ENCODE data around the gene RNF217. TPM values are rescaled to one million over a fixed set of nuclear protein-coding genes. Genes with fewer than 3 reads are reported as not detected.
A peak's percentile ranks its signal among the peaks of the same experiment; 100 is the strongest.

The RNF217 gene
- total and polyA plus RNA-seq, 3 experiments from 2014 or later: 0.13 TPM; not detected in 2

DNA sequence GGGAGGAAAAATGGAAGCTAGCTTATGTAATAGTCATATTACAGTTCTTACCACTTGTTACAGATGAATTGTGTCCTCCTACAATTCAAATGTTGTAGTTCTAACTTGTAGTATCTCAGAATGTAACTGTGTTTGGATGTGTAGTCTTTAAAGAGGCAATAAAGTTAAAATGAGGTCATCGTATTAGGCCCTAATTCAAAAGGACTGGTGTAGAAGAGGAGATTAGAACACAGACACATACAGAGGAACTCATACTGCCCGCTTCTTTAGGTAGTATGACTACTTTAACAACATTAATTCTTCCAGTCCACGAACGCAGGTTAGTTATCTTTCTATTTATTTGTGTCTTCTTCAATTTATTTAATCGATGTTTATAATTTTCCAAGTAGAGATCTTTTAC, 144.8 kb downstream of the RNF217 start:
- Mint-ChIP-seq H3K36me3 (peaks cover 0 to 8% (median 0%) of the 10 kb centered on the region in 3 donors), H3K9me3 (peaks cover 21 to 33% (median 31%) of the 10 kb centered on the region in 5 donors), H3K27ac (no peak overlapping the region), H3K27me3 (peaks cover 0 to 2% of the 10 kb centered on the region in 2 donors), H3K4me1 (no peaks in the 10 kb centered on the region), H3K4me3 (no peak overlapping the region)
- Histone ChIP-seq H3K4me3 (ENCODE audit: low read length) (no peak overlapping the region), H3K9me3 (ENCODE audit: low read length) (peaks cover 15% of the 10 kb centered on the region), H3K4me1 (ENCODE audit: insufficient read depth, low read length) (no peaks in the 10 kb centered on the region), H3K27ac (ENCODE audit: low read depth, low read length) (no peak overlapping the region), H3K36me3 (ENCODE audit: insufficient read depth, low read length) (no peaks in the 10 kb centered on the region), H3K27me3 (ENCODE audit: insufficient read depth, low read length, poor library complexity, severe bottlenecking) (no peaks in the 10 kb centered on the region)
- DNase-seq: no peak
- ChIA-PET POLR2A (no interaction called here), CTCF (no interaction called here)

GRCh38 chr6:125107896-125108295, 145.7 kb downstream of the RNF217 start:
- Mint-ChIP-seq H3K9me3 (peaks cover 27 to 39% (median 36%) of the 10 kb centered on the region in 5 donors), H3K36me3 (peaks cover 0 to 8% (median 0%) of the 10 kb centered on the region in 3 donors), H3K27ac (no peak overlapping the region), H3K27me3 (peaks cover 0 to 2% of the 10 kb centered on the region in 2 donors), H3K4me3 (no peak overlapping the region), H3K4me1 (no peaks in the 10 kb centered on the region)
- Histone ChIP-seq H3K36me3 (ENCODE audit: insufficient read depth, low read length) (no peaks in the 10 kb centered on the region), H3K27me3 (ENCODE audit: insufficient read depth, low read length, poor library complexity, severe bottlenecking) (no peaks in the 10 kb centered on the region), H3K27ac (ENCODE audit: low read depth, low read length) (no peak overlapping the region), H3K4me1 (ENCODE audit: insufficient read depth, low read length) (no peaks in the 10 kb centered on the region), H3K4me3 (ENCODE audit: low read length) (no peak overlapping the region), H3K9me3 (ENCODE audit: low read length) (peaks cover 15% of the 10 kb centered on the region)
- DNase-seq: no peak
- ChIA-PET CTCF (no interaction called here), POLR2A (no interaction called here)

DNA sequence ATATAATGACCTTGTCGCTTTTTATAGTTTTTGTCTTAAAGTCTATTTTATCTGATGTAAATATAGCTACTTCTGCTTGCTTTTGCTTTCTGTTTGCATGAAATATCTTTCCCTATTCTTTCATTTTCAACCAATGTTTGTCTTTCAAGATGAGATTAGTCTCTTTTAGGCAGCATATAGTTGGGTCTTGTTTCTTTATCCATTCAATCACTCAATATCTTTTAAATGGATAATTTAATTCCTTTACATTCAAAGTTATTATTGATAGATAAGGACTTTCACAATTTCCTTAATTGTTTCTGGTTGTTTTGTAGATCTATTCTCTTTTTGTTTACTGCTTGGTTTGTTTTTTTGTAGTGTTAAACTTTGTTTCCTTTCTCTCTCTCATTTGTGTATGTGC, 147.8 kb downstream of the RNF217 start:
- peaks cover 0 to 2% of the 10 kb centered on the region in 2 donors for H3K27me3 Mint-ChIP-seq
- CTCF ChIA-PET: no interaction called here

GRCh38 chr6:125111219-125111983, 149.2 kb downstream of the RNF217 start:
- H3K4me1 Mint-ChIP-seq: no peaks in the 10 kb centered on the region
- peaks cover 0 to 8% (median 0%) of the 10 kb centered on the region in 3 donors for H3K36me3 Mint-ChIP-seq
- Histone ChIP-seq H3K4me1 (ENCODE audit: insufficient read depth, low read length) (no peaks in the 10 kb centered on the region), H3K36me3 (ENCODE audit: insufficient read depth, low read length) (no peaks in the 10 kb centered on the region), H3K27ac (ENCODE audit: low read depth, low read length) (no peak overlapping the region), H3K9me3 (ENCODE audit: low read length) (peaks cover 15% of the 10 kb centered on the region), H3K27me3 (ENCODE audit: insufficient read depth, low read length, poor library complexity, severe bottlenecking) (no peaks in the 10 kb centered on the region), H3K4me3 (ENCODE audit: low read length) (no peak overlapping the region)
- H3K27ac Mint-ChIP-seq: peak overlapping the region in 1 of 8 donors; percentile 56
- ChIA-PET POLR2A (no interaction called here), CTCF (no interaction called here)
- no peak overlapping the region for H3K4me3 Mint-ChIP-seq
- peaks cover under 1 to 2% of the 10 kb centered on the region in 2 donors for H3K27me3 Mint-ChIP-seq
- DNase-seq: no peak
- H3K9me3 Mint-ChIP-seq: peaks cover 28 to 39% (median 36%) of the 10 kb centered on the region in 5 donors

More for the DNA sequence above, 147.8 kb downstream of the RNF217 start:
- H3K9me3 ChIP-seq (ENCODE audit: low read length): peaks cover 15% of the 10 kb centered on the region
- no peak overlapping the region for H3K27ac ChIP-seq (ENCODE audit: low read depth, low read length)
- H3K27me3 ChIP-seq (ENCODE audit: insufficient read depth, low read length, poor library complexity, severe bottlenecking): no peaks in the 10 kb centered on the region
- Mint-ChIP-seq H3K27ac (no peak overlapping the region), H3K36me3 (peaks cover 0 to 8% (median 0%) of the 10 kb centered on the region in 3 donors), H3K4me3 (no peak overlapping the region), H3K9me3 (peaks cover 28 to 39% (median 36%) of the 10 kb centered on the region in 5 donors), H3K4me1 (no peaks in the 10 kb centered on the region)
- H3K4me1 ChIP-seq (ENCODE audit: insufficient read depth, low read length): no peaks in the 10 kb centered on the region
- no peak overlapping the region for H3K4me3 ChIP-seq (ENCODE audit: low read length)
- DNase-seq: no peak
- POLR2A ChIA-PET: no interaction called here
- H3K36me3 ChIP-seq (ENCODE audit: insufficient read depth, low read length): no peaks in the 10 kb centered on the region

DNA sequence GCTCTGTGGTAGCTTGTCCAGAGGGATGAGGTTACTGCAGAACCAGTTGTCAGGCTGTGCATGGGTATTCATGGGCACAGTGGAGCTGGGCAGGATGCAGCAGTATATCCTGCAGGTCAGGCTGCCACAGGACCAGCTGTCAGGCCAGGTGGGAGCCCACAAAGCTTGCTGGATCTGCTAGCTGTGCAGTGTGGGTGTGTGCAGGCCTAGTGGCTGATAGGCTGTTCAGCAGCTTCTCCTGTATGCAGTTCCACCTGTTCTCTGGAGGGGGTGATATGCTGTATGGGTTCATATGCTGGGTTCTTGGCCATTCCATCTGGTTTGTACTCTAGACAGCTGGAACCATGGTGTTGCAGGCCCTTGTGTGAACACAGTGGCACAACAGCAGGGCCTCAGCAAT, 150.7 kb downstream of the RNF217 start:
- Histone ChIP-seq H3K4me1 (ENCODE audit: insufficient read depth, low read length) (no peaks in the 10 kb centered on the region), H3K9me3 (ENCODE audit: low read length) (peaks cover 15% of the 10 kb centered on the region), H3K4me3 (ENCODE audit: low read length) (no peak overlapping the region), H3K27me3 (ENCODE audit: insufficient read depth, low read length, poor library complexity, severe bottlenecking) (no peaks in the 10 kb centered on the region), H3K27ac (ENCODE audit: low read depth, low read length) (no peak overlapping the region), H3K36me3 (ENCODE audit: insufficient read depth, low read length) (no peaks in the 10 kb centered on the region)
- no peaks in the 10 kb centered on the region for H3K4me1 Mint-ChIP-seq
- CTCF ChIA-PET: no interaction called here
- H3K36me3 Mint-ChIP-seq: peaks cover 0 to 8% (median 0%) of the 10 kb centered on the region in 3 donors
- H3K27ac Mint-ChIP-seq: no peak overlapping the region
- no peak for DNase-seq
- no peak overlapping the region for H3K4me3 Mint-ChIP-seq
- H3K27me3 Mint-ChIP-seq: peaks cover 4% of the 10 kb centered on the region in 2 donors
- POLR2A ChIA-PET: no interaction called here
- H3K9me3 Mint-ChIP-seq: peaks cover 28 to 39% (median 35%) of the 10 kb centered on the region in 5 donors

- H3K4me1 ChIP-seq (ENCODE audit: insufficient read depth, low read length): no peaks in the 10 kb centered on the region
- peak in 1 of 5 donors; percentile 19 for DNase-seq
- no peak overlapping the region for H3K27ac ChIP-seq (ENCODE audit: low read depth, low read length)
- H3K4me3 ChIP-seq (ENCODE audit: low read length): no peak overlapping the region
- H3K4me3 Mint-ChIP-seq: no peak overlapping the region
- CTCF ChIA-PET: interaction anchor here (0.6 to 1.2 kb wide), 4 partner anchors 11 to 244 kb away, joined by 3 read pairs; no protein-coding TSS in a partner anchor
- H3K36me3 Mint-ChIP-seq: peaks cover 0 to 8% (median 0%) of the 10 kb centered on the region in 3 donors
- POLR2A ChIA-PET: no interaction called here
- H3K4me1 Mint-ChIP-seq: no peaks in the 10 kb centered on the region
- H3K36me3 ChIP-seq (ENCODE audit: insufficient read depth, low read length): no peaks in the 10 kb centered on the region
- H3K27ac Mint-ChIP-seq: no peak overlapping the region
- peaks cover 26 to 32% (median 28%) of the 10 kb centered on the region in 5 donors for H3K9me3 Mint-ChIP-seq
- no peaks in the 10 kb centered on the region for H3K27me3 ChIP-seq (ENCODE audit: insufficient read depth, low read length, poor library complexity, severe bottlenecking)
- peaks cover 2 to 5% of the 10 kb centered on the region in 2 donors for H3K27me3 Mint-ChIP-seq
- H3K9me3 ChIP-seq (ENCODE audit: low read length): peaks cover 14% of the 10 kb centered on the region
Measured at GRCh38 chr6:125114248-125114858, 152.1 kb downstream of the RNF217 start.

- Histone ChIP-seq H3K4me1 (ENCODE audit: insufficient read depth, low read length) (no peaks in the 10 kb centered on the region), H3K36me3 (ENCODE audit: insufficient read depth, low read length) (no peaks in the 10 kb centered on the region), H3K9me3 (ENCODE audit: low read length) (no peaks in the 10 kb centered on the region), H3K27ac (ENCODE audit: low read depth, low read length) (no peak overlapping the region), H3K4me3 (ENCODE audit: low read length) (no peak overlapping the region), H3K27me3 (ENCODE audit: insufficient read depth, low read length, poor library complexity, severe bottlenecking) (no peaks in the 10 kb centered on the region)
- Mint-ChIP-seq H3K4me3 (no peak overlapping the region), H3K4me1 (no peaks in the 10 kb centered on the region), H3K36me3 (peaks cover 0 to 4% (median 0%) of the 10 kb centered on the region in 3 donors), H3K27me3 (peaks cover 2 to 14% of the 10 kb centered on the region in 2 donors), H3K9me3 (peaks cover 10 to 15% (median 14%) of the 10 kb centered on the region in 5 donors), H3K27ac (no peak overlapping the region)
- CTCF ChIA-PET: interaction anchor here (0.5 kb wide), 1 partner anchor 10 kb away, joined by 3 read pairs; no protein-coding TSS in a partner anchor
- POLR2A ChIA-PET: no interaction called here
- DNase-seq: no peak
Measured at GRCh38 chr6:125116170-125116569, 153.9 kb downstream of the RNF217 start.

- DNase-seq: no peak
- Mint-ChIP-seq H3K4me3 (no peak overlapping the region), H3K4me1 (no peaks in the 10 kb centered on the region), H3K27me3 (peaks cover 2 to 14% of the 10 kb centered on the region in 2 donors), H3K9me3 (peaks cover 5 to 9% (median 8%) of the 10 kb centered on the region in 5 donors), H3K27ac (no peak overlapping the region), H3K36me3 (no peaks in the 10 kb centered on the region)
- no peaks in the 10 kb centered on the region for H3K36me3 ChIP-seq (ENCODE audit: insufficient read depth, low read length)
- no peaks in the 10 kb centered on the region for H3K27me3 ChIP-seq (ENCODE audit: insufficient read depth, low read length, poor library complexity, severe bottlenecking)
- H3K9me3 ChIP-seq (ENCODE audit: low read length): no peaks in the 10 kb centered on the region
- no peak overlapping the region for H3K4me3 ChIP-seq (ENCODE audit: low read length)
- POLR2A ChIA-PET: no interaction called here
- no peaks in the 10 kb centered on the region for H3K4me1 ChIP-seq (ENCODE audit: insufficient read depth, low read length)
- CTCF ChIA-PET: no interaction called here
- no peak overlapping the region for H3K27ac ChIP-seq (ENCODE audit: low read depth, low read length)
Measured at GRCh38 chr6:125116710-125117109, 154.5 kb downstream of the RNF217 start.

Measured in CD8-positive, alpha-beta memory T cell (primary cell).